ENCODE results near the gene INPP4B.

DNA sequence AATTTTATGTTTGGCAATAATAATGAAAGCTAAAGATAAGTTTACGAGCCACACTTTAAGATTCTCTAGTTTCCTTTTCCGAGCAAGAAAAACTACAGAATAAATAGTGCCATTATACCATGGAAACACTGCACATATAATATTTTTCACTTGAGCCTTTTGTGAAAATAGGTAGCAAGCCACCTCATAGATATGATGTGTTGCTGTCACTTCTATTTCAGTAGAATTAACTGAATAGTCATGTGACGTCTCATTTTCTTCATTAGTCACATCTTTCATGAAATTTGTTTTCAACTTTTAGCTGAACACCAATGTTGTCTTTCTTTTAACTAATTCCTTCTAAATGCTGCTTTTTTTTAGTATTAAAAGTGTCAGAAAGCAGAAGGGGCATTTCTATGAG, 574.3 kb downstream of the INPP4B start:
- TF ChIP-seq CTCF (IDR thresholded peaks at IDR 0.05; ENCODE audit: low read depth, low read length) (no peak), MAX (IDR thresholded peaks at IDR 0.05; ENCODE audit: low read depth, low read length) (no peak), POLR2A (IDR thresholded peaks at IDR 0.05; ENCODE audit: extremely low read depth, insufficient read length) (no peak), MYC (IDR thresholded peaks at IDR 0.05; ENCODE audit: low read depth, low read length) (no peak)

All from NB4 (cell line).